Progenitor cell of endocrine pancreas (in vitro differentiated cells): Measurements from ENCODE around the gene CSF3R. TPM values are rescaled to one million over a fixed set of nuclear protein-coding genes. Genes with fewer than 3 reads are reported as not detected.

ENCODE experiments used
- DNase-seq: peaks from one replicate; pipeline ENCODE4 v3.0.0; 2021; ENCODE audit warnings: low spot score; ENCODE audit not compliant: unreplicated experiment
- H3K27ac Mint-ChIP-seq: 2 replicates; pipeline ENCODE4 v1.8.0; 2021; ENCODE audit warnings: mild to moderate bottlenecking, moderate library complexity, mixed read lengths
- H3K27me3 Mint-ChIP-seq: 2 replicates; pipeline ENCODE4 v1.8.0; 2021; ENCODE audit warnings: mixed read lengths
- H3K36me3 Mint-ChIP-seq: 2 replicates; pipeline ENCODE4 v1.8.0; 2022; ENCODE audit warnings: mixed read lengths; ENCODE audit not compliant: insufficient read depth
- H3K4me1 Mint-ChIP-seq: 2 replicates; pipeline ENCODE4 v1.8.0; 2021; ENCODE audit warnings: low read depth, mixed read lengths
- H3K4me3 Mint-ChIP-seq: 2 replicates; pipeline ENCODE4 v1.8.0; 2021; ENCODE audit warnings: low read depth, mild to moderate bottlenecking, moderate library complexity, mixed read lengths
- H3K9me3 Mint-ChIP-seq: 2 replicates; pipeline ENCODE4 v1.8.0; 2021; ENCODE audit warnings: low read depth, mixed read lengths
- total RNA-seq: library from RNA; stranded (reverse); gene quantifications from 2 replicates; pipeline ENCODE4 v1.2.1, GENCODE V29; 2021
- TF ChIP-seq, protein P1 (sequence below): fragments of 200-600 bp; sonication (generic); IDR thresholded peaks from one replicate; pipeline ENCODE4 v1.5.0; 2021; ENCODE audit warnings: antibody characterized with exemption, mild to moderate bottlenecking; ENCODE audit not compliant: unreplicated experiment

The CSF3R gene
- total RNA-seq, 1 donor from 2014 or later: 5.5 TPM

DNA sequence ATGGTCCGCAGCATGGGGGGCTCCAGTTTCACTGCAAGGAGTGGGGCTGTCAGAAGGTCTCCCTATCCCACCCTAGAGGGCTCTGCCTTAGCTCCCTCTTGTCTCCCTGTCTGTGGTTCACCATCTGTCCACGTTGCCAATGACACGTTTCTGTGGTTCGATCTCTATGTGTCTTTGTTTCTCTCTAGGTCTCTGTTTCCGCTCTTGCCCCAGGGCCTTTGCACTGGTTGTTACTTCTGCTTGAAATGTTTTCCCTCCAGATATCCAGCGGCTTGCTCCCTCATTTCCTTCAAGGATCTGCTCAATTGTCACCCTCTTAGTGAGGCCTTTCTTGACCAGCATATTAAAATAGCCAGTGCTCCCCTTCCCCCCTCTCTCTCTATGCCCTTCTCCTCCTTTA, 10.1 kb downstream of the CSF3R start:
- Mint-ChIP-seq H3K4me1 (peaks cover 8% of the 10 kb centered on the region), H3K27me3 (no peaks in the 10 kb centered on the region), H3K4me3 (no peak overlapping the region), H3K27ac (no peak overlapping the region), H3K9me3 (no peaks in the 10 kb centered on the region), H3K36me3 (no peaks in the 10 kb centered on the region)
- TF ChIP-seq, protein P1, sequence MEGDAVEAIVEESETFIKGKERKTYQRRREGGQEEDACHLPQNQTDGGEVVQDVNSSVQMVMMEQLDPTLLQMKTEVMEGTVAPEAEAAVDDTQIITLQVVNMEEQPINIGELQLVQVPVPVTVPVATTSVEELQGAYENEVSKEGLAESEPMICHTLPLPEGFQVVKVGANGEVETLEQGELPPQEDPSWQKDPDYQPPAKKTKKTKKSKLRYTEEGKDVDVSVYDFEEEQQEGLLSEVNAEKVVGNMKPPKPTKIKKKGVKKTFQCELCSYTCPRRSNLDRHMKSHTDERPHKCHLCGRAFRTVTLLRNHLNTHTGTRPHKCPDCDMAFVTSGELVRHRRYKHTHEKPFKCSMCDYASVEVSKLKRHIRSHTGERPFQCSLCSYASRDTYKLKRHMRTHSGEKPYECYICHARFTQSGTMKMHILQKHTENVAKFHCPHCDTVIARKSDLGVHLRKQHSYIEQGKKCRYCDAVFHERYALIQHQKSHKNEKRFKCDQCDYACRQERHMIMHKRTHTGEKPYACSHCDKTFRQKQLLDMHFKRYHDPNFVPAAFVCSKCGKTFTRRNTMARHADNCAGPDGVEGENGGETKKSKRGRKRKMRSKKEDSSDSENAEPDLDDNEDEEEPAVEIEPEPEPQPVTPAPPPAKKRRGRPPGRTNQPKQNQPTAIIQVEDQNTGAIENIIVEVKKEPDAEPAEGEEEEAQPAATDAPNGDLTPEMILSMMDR: no peak
- no peak for DNase-seq

DNA sequence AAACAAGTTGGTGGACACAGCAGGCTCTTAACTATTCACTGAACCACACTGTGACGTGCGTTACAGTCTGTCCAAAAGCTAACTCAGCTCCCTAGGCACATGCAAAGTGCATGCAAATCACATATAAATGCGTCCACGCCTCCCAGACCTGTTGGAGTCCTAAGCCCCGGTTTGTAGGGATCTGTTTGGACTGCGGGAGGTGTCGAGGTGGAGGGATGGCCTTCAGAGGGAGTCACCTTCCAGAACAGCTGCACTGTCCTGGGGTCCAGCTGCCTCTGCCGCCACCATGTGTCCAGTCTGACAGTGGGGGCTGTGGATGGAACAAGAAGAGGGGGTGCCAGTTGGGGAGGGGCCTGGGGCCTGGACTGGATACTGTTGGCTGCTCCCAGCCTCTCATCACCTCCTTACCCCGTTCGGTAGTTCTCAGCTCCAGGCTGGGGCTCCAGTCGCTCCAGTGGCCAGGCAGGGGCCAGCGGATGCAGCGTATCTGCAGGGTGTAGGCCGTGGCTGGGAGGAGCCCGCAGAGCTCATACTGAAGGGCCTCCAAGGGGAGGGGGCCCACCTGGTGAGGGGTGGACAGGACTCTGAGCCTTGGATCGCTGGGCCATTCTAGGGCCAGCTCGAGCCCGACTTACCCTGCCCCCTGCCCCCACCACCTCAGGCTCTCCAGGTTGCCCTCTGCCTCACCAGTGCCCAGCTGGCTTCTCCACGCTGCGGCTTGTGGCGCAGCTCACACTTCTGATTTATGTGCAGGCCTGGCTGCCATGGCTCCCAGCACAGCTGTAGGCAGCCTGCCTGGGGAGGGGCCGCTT, 10.7 kb downstream of the CSF3R start:
- Mint-ChIP-seq H3K27me3 (no peaks in the 10 kb centered on the region), H3K9me3 (no peaks in the 10 kb centered on the region), H3K4me3 (no peak overlapping the region), H3K4me1 (peaks cover 8% of the 10 kb centered on the region), H3K36me3 (no peaks in the 10 kb centered on the region), H3K27ac (no peak overlapping the region)
- TF ChIP-seq, protein P1: no peak
- no peak for DNase-seq

DNA sequence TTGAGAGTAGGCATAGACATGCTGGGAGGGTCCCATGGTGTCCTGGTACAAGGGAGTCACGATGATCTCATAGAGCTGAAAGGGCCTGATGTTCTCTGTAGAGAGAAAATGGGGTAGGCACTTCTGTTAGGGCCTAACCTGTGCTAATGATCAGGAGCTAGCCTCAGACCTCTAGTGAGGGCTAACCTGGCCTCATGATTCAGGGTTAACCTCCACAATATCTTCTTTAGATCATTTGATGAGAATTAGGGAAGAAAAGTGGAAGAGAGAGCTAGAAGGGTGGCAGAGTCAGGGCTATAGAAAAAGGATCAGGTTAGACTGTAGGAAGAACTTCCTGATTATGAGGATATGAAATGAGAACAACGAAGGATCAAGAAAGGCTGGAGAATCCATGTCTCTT, 13.6 kb downstream of the CSF3R start:
- TF ChIP-seq, protein P1: no peak
- Mint-ChIP-seq H3K4me3 (no peak overlapping the region), H3K36me3 (no peaks in the 10 kb centered on the region), H3K4me1 (peaks cover 16% of the 10 kb centered on the region), H3K27ac (no peak overlapping the region), H3K9me3 (no peaks in the 10 kb centered on the region), H3K27me3 (no peaks in the 10 kb centered on the region)
- no peak for DNase-seq

DNA sequence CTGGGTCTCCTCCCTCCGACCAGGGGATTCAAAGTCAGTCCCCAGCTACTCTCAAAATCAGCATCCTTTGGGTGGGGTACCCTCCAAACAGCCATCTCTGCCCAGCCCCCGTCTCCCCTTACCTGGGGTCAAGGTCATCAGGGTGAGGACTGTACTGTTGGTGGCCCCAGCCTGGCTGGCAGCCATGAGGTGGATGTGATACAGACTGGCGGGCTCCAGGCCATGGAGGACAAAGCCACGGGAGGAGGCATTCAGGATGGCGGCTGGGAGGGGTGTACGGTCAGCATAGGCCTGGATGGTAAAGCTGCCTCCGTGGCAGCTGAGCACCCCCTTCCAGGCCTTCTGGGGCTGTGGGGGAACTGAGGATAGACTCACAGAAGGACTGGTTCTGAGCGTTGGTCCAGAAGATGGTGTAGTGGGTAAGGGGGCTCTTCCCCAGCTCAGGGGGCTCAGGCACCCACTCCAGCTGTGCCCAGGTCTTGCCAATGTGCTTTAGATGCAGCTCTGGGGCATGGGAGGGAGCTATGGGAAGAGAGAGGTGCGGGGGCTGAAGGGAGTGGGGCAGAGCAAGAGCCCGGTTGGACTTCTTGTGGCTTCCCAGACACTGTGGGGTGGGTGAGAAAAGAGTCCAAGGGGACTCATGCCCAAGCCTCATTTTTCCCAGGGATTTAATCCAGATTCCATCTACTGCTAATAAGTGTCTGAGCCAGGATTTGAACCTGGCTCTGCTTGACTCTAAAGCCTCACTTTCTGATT, 14.8 kb downstream of the CSF3R start:
- Mint-ChIP-seq H3K4me3 (no peak overlapping the region), H3K27me3 (no peaks in the 10 kb centered on the region), H3K4me1 (peaks cover 21% of the 10 kb centered on the region), H3K27ac (no peak overlapping the region), H3K9me3 (no peaks in the 10 kb centered on the region), H3K36me3 (peaks cover 1% of the 10 kb centered on the region)
- DNase-seq: no peak
- TF ChIP-seq, protein P1: no peak

DNA sequence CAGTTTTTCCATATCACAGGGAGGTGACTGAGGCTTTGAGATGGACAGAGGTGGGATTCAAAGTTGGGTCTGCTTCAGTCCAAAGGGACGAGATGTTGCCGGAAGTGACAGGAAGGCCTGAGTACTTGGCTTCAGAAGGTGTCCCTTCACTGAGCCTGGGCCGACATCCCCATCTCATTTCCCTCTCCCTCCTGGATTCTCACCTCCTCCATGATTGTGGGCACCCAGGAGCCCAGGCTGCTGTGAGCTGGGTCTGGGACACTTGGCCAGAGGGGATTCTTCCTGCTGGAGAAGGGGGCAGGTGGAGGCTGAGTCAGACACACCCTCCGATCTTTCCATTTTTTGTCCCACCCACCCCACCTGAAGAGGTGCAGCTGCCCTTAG, 15.7 kb downstream of the CSF3R start:
- DNase-seq: no peak
- TF ChIP-seq, protein P1: no peak
- peaks cover 21% of the 10 kb centered on the region for H3K4me1 Mint-ChIP-seq
- H3K27ac Mint-ChIP-seq: no peak overlapping the region
- H3K4me3 Mint-ChIP-seq: no peak overlapping the region
- no peaks in the 10 kb centered on the region for H3K27me3 Mint-ChIP-seq
- no peaks in the 10 kb centered on the region for H3K9me3 Mint-ChIP-seq
- peaks cover 3% of the 10 kb centered on the region for H3K36me3 Mint-ChIP-seq
